LNCaP clone FGC (cell line): ENCODE measurements around the gene GRB14.
"Not testable (repeated sequence)": the region's sequence is repeated elsewhere in the genome, so short reads cannot be mapped to it uniquely, and the experiment has no call there.

Source experiments
- DNase-seq: peaks from one replicate; pipeline ENCODE4 v3.0.0-alpha.2; 2011; ENCODE audit warnings: low read depth
- H3K4me3 ChIP-seq: 2 replicates; pipeline ENCODE4 v1.5.1; 2011; ENCODE audit warnings: mild to moderate bottlenecking, low read depth, low read length, control low read depth
- CTCF ChIP-seq: IDR thresholded peaks from 2 replicates; pipeline ENCODE4 v1.5.1; 2012; ENCODE audit warnings: mild to moderate bottlenecking; ENCODE audit not compliant: control insufficient read depth, insufficient read depth; ENCODE audit errors: extremely low read depth

GRB14 gene

GRCh38 chr2:164561416-164561815, 59.9 kb downstream of the GRB14 start:
- no peak for DNase-seq
- no peak overlapping the region for H3K4me3 ChIP-seq
- TF ChIP-seq CTCF, result no peak

GRCh38 chr2:164560902-164561301, 60.4 kb downstream of the GRB14 start:
- DNase-seq, result no peak
- no peak overlapping the region for H3K4me3 ChIP-seq
- TF ChIP-seq CTCF, result no peak

GRCh38 chr2:164560181-164560792, 61.0 kb downstream of the GRB14 start:
- no peak for DNase-seq
- no peak overlapping the region for H3K4me3 ChIP-seq
- TF ChIP-seq CTCF, result peak; percentile 56

GRCh38 chr2:164558450-164558849, 62.8 kb downstream of the GRB14 start:
- DNase-seq, result no peak
- H3K4me3 ChIP-seq, result no peak overlapping the region
- no peak for TF ChIP-seq CTCF

- TF ChIP-seq CTCF, result no peak
- DNase-seq, result no peak
- H3K4me3 ChIP-seq, result no peak overlapping the region
Observed at GRCh38 chr2:164554487-164554886, 66.8 kb downstream of the GRB14 start.

GRCh38 chr2:164551519-164551918, 69.8 kb downstream of the GRB14 start:
- H3K4me3 ChIP-seq, result no peak overlapping the region
- no peak for DNase-seq
- TF ChIP-seq CTCF, result no peak

GRCh38 chr2:164549705-164550104, 71.6 kb downstream of the GRB14 start:
- DNase-seq, H3K4me3 ChIP-seq: not testable (repeated sequence)

- TF ChIP-seq CTCF, result no peak
- no peak overlapping the region for H3K4me3 ChIP-seq
- no peak for DNase-seq
Observed at GRCh38 chr2:164545484-164545883, 75.8 kb downstream of the GRB14 start.
